SH-SY5Y (cell line): ENCODE data around the gene KAT6B.

Source experiments
- GATA2 ChIP-seq: IDR thresholded peaks from 2 replicates; pipeline ENCODE4 v1.6.1; 2011; ENCODE audit warnings: mild to moderate bottlenecking, low read depth, low read length
- GATA3 ChIP-seq: IDR thresholded peaks from 2 replicates; pipeline ENCODE4 v1.6.1; 2011; ENCODE audit warnings: low read depth, mild to moderate bottlenecking, low read length, moderate library complexity

DNA sequence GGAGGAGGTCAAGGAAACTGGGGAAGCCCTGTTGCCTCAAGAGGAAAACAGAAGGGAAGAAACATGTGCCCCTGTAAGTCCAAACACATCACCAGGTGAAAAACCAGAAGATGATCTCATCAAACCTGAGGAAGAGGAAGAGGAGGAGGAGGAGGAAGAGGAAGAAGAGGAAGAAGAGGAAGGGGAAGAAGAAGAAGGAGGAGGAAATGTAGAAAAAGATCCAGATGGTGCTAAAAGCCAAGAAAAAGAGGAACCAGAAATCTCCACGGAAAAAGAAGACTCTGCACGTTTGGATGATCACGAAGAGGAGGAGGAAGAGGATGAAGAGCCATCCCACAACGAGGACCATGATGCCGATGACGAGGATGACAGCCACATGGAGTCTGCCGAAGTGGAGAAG is 202.3 kb downstream of the KAT6B start:
- TF ChIP-seq GATA2, result no peak
- no peak for TF ChIP-seq GATA3
